ENCODE data around the gene SEPHS1. TPM values are rescaled to one million over a fixed set of nuclear protein-coding genes. Genes with fewer than 3 reads are reported as not detected.

SEPHS1 gene
- total RNA-seq, 2 donors from 2014 or later, result 127 to 268 TPM

- H3K4me1 Mint-ChIP-seq, result peaks cover 7% of the 10 kb centered on the region
- no peak overlapping the region for H3K4me3 Mint-ChIP-seq
- no peak overlapping the region for H3K9ac ChIP-seq (ENCODE audit: extremely low read depth, low read length, poor library complexity, severe bottlenecking)
- no peak overlapping the region for H3K27ac ChIP-seq (ENCODE audit: low read depth, low read length)
- H3K27me3 Mint-ChIP-seq (ENCODE audit: insufficient read depth), result no peaks in the 10 kb centered on the region
- WGBS, 2 experiments (ENCODE audit: insufficient coverage in 1 of 2, insufficient read length in 1 of 2), result 98 to 100% methylated on average over 2 to 4 of the region's 4 CpGs
- no peaks in the 10 kb centered on the region for H3K4me1 ChIP-seq (ENCODE audit: control insufficient read depth, insufficient read depth, low read length)
- TF ChIP-seq CTCF (conservative IDR thresholded peaks at IDR 0.05), result no peak
- peaks cover 79% of the 10 kb centered on the region for H3K36me3 Mint-ChIP-seq (ENCODE audit: low read depth)
- H3K27me3 ChIP-seq (ENCODE audit: control insufficient read depth, insufficient read depth, low read length, poor library complexity, severe bottlenecking), result no peaks in the 10 kb centered on the region
- H3K4me3 ChIP-seq (ENCODE audit: low read length), result no peak overlapping the region
- peaks cover 72% of the 10 kb centered on the region for H3K36me3 ChIP-seq (ENCODE audit: control insufficient read depth, insufficient read depth, low read length)
- no peaks in the 10 kb centered on the region for H3K9me3 ChIP-seq (ENCODE audit: control insufficient read depth, low read length)
- peak overlapping the region; percentile 15 for H3K27ac Mint-ChIP-seq
- no peaks in the 10 kb centered on the region for H3K9me3 Mint-ChIP-seq
- DNase-seq, result no peak
Measured at GRCh38 chr10:13337128-13337826, 10.8 kb downstream of the SEPHS1 start.

- no peak overlapping the region for H3K27ac ChIP-seq (ENCODE audit: low read depth, low read length)
- no peaks in the 10 kb centered on the region for H3K9me3 Mint-ChIP-seq
- H3K9ac ChIP-seq (ENCODE audit: extremely low read depth, low read length, poor library complexity, severe bottlenecking), result no peak overlapping the region
- no peaks in the 10 kb centered on the region for H3K9me3 ChIP-seq (ENCODE audit: control insufficient read depth, low read length)
- H3K27me3 Mint-ChIP-seq (ENCODE audit: insufficient read depth), result no peaks in the 10 kb centered on the region
- peaks cover 83% of the 10 kb centered on the region for H3K36me3 Mint-ChIP-seq (ENCODE audit: low read depth)
- no peak overlapping the region for H3K27ac Mint-ChIP-seq
- no peaks in the 10 kb centered on the region for H3K27me3 ChIP-seq (ENCODE audit: control insufficient read depth, insufficient read depth, low read length, poor library complexity, severe bottlenecking)
- WGBS, 2 experiments (ENCODE audit: insufficient coverage in 1 of 2, insufficient read length in 1 of 2), result 97 to 100% methylated on average over 5 to 9 of the region's 9 CpGs
- DNase-seq, result no peak
- no peak overlapping the region for H3K4me3 Mint-ChIP-seq
- no peak overlapping the region for H3K4me3 ChIP-seq (ENCODE audit: low read length)
- no peaks in the 10 kb centered on the region for H3K4me1 ChIP-seq (ENCODE audit: control insufficient read depth, insufficient read depth, low read length)
- peaks cover 85% of the 10 kb centered on the region for H3K36me3 ChIP-seq (ENCODE audit: control insufficient read depth, insufficient read depth, low read length)
- H3K4me1 Mint-ChIP-seq, result peaks cover 4% of the 10 kb centered on the region
- TF ChIP-seq CTCF (conservative IDR thresholded peaks at IDR 0.05), result no peak
Measured at GRCh38 chr10:13335881-13336280, 12.2 kb downstream of the SEPHS1 start.

- peaks cover 86% of the 10 kb centered on the region for H3K36me3 Mint-ChIP-seq (ENCODE audit: low read depth)
- H3K4me3 Mint-ChIP-seq, result no peak overlapping the region
- no peak for TF ChIP-seq CTCF (conservative IDR thresholded peaks at IDR 0.05)
- Histone ChIP-seq H3K9me3 (ENCODE audit: control insufficient read depth, low read length) (no peaks in the 10 kb centered on the region), H3K27ac (ENCODE audit: low read depth, low read length) (no peak overlapping the region), H3K4me1 (ENCODE audit: control insufficient read depth, insufficient read depth, low read length) (no peaks in the 10 kb centered on the region), H3K27me3 (ENCODE audit: control insufficient read depth, insufficient read depth, low read length, poor library complexity, severe bottlenecking) (no peaks in the 10 kb centered on the region), H3K9ac (ENCODE audit: extremely low read depth, low read length, poor library complexity, severe bottlenecking) (no peak overlapping the region), H3K4me3 (ENCODE audit: low read length) (no peak overlapping the region), H3K36me3 (ENCODE audit: control insufficient read depth, insufficient read depth, low read length) (peaks cover 82% of the 10 kb centered on the region)
- H3K4me1 Mint-ChIP-seq, result peaks cover 9% of the 10 kb centered on the region
- 80 to 98% methylated on average over 1 to 2 of the region's 2 CpGs for WGBS, 2 experiments (ENCODE audit: insufficient coverage in 1 of 2, insufficient read length in 1 of 2)
- no peaks in the 10 kb centered on the region for H3K9me3 Mint-ChIP-seq
- DNase-seq, result no peak
- H3K27ac Mint-ChIP-seq, result peak overlapping the region; percentile 78
- no peaks in the 10 kb centered on the region for H3K27me3 Mint-ChIP-seq (ENCODE audit: insufficient read depth)
Measured at GRCh38 chr10:13334556-13334955, 13.5 kb downstream of the SEPHS1 start.
